ENCODE data around the gene CRACR2B. TPM values are rescaled to one million over a fixed set of nuclear protein-coding genes. Genes with fewer than 3 reads are reported as not detected.

The CRACR2B gene
- total RNA-seq, 1 donor from 2014 or later: 43.6 TPM

GRCh38 chr11:862696-863022 is 34.9 kb downstream of the CRACR2B start:
- H3K27ac ChIP-seq: no peak overlapping the region
- H3K9me3 ChIP-seq: no peaks in the 10 kb centered on the region
- H3K4me3 ChIP-seq: no peak overlapping the region
- no peaks in the 10 kb centered on the region for H3K27me3 ChIP-seq (ENCODE audit: low read depth)
- no peak for ATAC-seq
- H3K36me3 ChIP-seq: peaks cover 53% of the 10 kb centered on the region
- peaks cover 16% of the 10 kb centered on the region for H3K4me1 ChIP-seq
- DNase-seq: no peak
- TF ChIP-seq CTCF (IDR thresholded peaks at IDR 0.05): no peak
- intact Hi-C loops (cut with DNase I): no loop called here

- intact Hi-C loops (cut with DNase I): no loop called here
- no peak for TF ChIP-seq CTCF (IDR thresholded peaks at IDR 0.05)
Observed at GRCh38 chr11:863023-863909, 35.5 kb downstream of the CRACR2B start.

GRCh38 chr11:863910-864827 is 36.5 kb downstream of the CRACR2B start:
- no peak for ATAC-seq
- Histone ChIP-seq H3K9me3 (no peaks in the 10 kb centered on the region), H3K36me3 (peaks cover 57% of the 10 kb centered on the region), H3K4me1 (peaks cover 16% of the 10 kb centered on the region), H3K4me3 (no peak overlapping the region), H3K27me3 (ENCODE audit: low read depth) (no peaks in the 10 kb centered on the region), H3K27ac (no peak overlapping the region)
- no peak for DNase-seq
- intact Hi-C loops (cut with DNase I): no loop called here
- TF ChIP-seq CTCF (IDR thresholded peaks at IDR 0.05): no peak

More at GRCh38 chr11:863023-863909, 35.5 kb downstream of the CRACR2B start:
- H3K27me3 ChIP-seq (ENCODE audit: low read depth): no peaks in the 10 kb centered on the region
- H3K36me3 ChIP-seq: peaks cover 53% of the 10 kb centered on the region
- ATAC-seq (no peak), DNase-seq (no peak)
- no peak overlapping the region for H3K4me3 ChIP-seq
- no peaks in the 10 kb centered on the region for H3K9me3 ChIP-seq
- H3K27ac ChIP-seq: no peak overlapping the region
- H3K4me1 ChIP-seq: peaks cover 16% of the 10 kb centered on the region

GRCh38 chr11:864898-865297 is 37.2 kb downstream of the CRACR2B start:
- TF ChIP-seq CTCF (IDR thresholded peaks at IDR 0.05): no peak
- H3K27ac ChIP-seq: no peak overlapping the region
- H3K36me3 ChIP-seq: peaks cover 64% of the 10 kb centered on the region
- H3K27me3 ChIP-seq (ENCODE audit: low read depth): no peaks in the 10 kb centered on the region
- no peak overlapping the region for H3K4me3 ChIP-seq
- no peak for DNase-seq
- ATAC-seq: no peak
- intact Hi-C loops (cut with DNase I): no loop called here
- H3K4me1 ChIP-seq: peaks cover 11% of the 10 kb centered on the region
- H3K9me3 ChIP-seq: no peaks in the 10 kb centered on the region

GRCh38 chr11:865462-866430 is 38.0 kb downstream of the CRACR2B start:
- H3K4me1 ChIP-seq: peaks cover 6% of the 10 kb centered on the region
- no peak for ATAC-seq
- no peaks in the 10 kb centered on the region for H3K9me3 ChIP-seq
- H3K36me3 ChIP-seq: peaks cover 64% of the 10 kb centered on the region
- intact Hi-C loops (cut with DNase I): no loop called here
- H3K27me3 ChIP-seq (ENCODE audit: low read depth): no peaks in the 10 kb centered on the region
- H3K27ac ChIP-seq: no peak overlapping the region
- DNase-seq: no peak
- H3K4me3 ChIP-seq: no peak overlapping the region
- no peak for TF ChIP-seq CTCF (IDR thresholded peaks at IDR 0.05)

Measured in lower lobe of right lung (tissue), 2 donors.